Left lung (tissue), 10 donors: ENCODE results near the gene PTPRM. TPM values are rescaled to one million over a fixed set of nuclear protein-coding genes. Genes with fewer than 3 reads are reported as not detected.

Source experiments
- ATAC-seq: fragments of 200-7000 bp; cut with Tn5 transposase; one replicate; pipeline ENCODE4 v1.9.1; 2020; ENCODE audit warnings: moderate library complexity
- DNase-seq, 4 donors: peaks; one replicate each; pipeline ENCODE4 v3.0.0-alpha.2; 2013 to 2020
- H3K27ac ChIP-seq, 2 donors: fragments of 200-600 bp; sonication (generic) in 1 of 2; one replicate each; pipeline versions ENCODE4 v1.5.0 to v1.8.0; 2020 to 2021
- H3K27me3 ChIP-seq, 2 donors: fragments of 200-600 bp; sonication (generic) in 1 of 2; one replicate each; pipeline versions ENCODE4 v1.5.0 to v1.8.0; 2020 to 2021
- H3K36me3 ChIP-seq, 2 donors: fragments of 200-600 bp; sonication (generic) in 1 of 2; one replicate each; pipeline versions ENCODE4 v1.5.0 to v1.8.0; 2020 to 2021
- H3K4me1 ChIP-seq, 2 donors: fragments of 200-600 bp; one replicate each; pipeline ENCODE4 v1.8.0; 2021
- H3K4me3 ChIP-seq, 2 donors: fragments of 200-600 bp; sonication (generic) in 1 of 2; one replicate each; pipeline versions ENCODE4 v1.5.0 to v1.8.0; 2020 to 2021; ENCODE audit warnings: mild to moderate bottlenecking in 1 of 2
- H3K9me3 ChIP-seq, 2 donors: fragments of 200-600 bp; sonication (generic) in 1 of 2; one replicate each; pipeline versions ENCODE4 v1.5.0 to v1.8.0; 2020 to 2021
- CTCF ChIP-seq, 2 donors: fragments of 200-600 bp; sonication (generic) in 1 of 2; IDR thresholded peaks; one replicate each; pipeline versions ENCODE4 v1.5.0 to v1.8.0; 2021; ENCODE audit warnings: antibody characterized with exemption in 2 of 2
- intact Hi-C, 2 donors: fragments of 100-400 bp; cut with DNase I; formaldehyde crosslinking; loops; one replicate each; pipeline versions ENCODE4 v1.11.2 to v1.14.2; 2022
- polyA plus RNA-seq, 6 donors: library from polyadenylated mRNA; unstranded; fragments of 120-200 nt; gene quantifications; one replicate each; pipeline ENCODE4 v1.2.1, GENCODE V29; 2013; ENCODE audit not compliant: insufficient read length in 6 of 6
- total RNA-seq, 2 donors: library from RNA; stranded (reverse); fragmentation: NEBNext Ultra II Directional; extraction: Animal tissue kit (Norgen Biotek cat#: 25700); gene quantifications; one replicate each; pipeline ENCODE4 v1.2.1, GENCODE V29; 2021
- donor health status: DM: no; HTN: yes; CAD: no.
- donor health status: DM: no; HTN: no; CAD: no.

Gene PTPRM
- total and polyA plus RNA-seq, 8 donors = 76.4 to 99.6 (median 90.1) TPM

DNA sequence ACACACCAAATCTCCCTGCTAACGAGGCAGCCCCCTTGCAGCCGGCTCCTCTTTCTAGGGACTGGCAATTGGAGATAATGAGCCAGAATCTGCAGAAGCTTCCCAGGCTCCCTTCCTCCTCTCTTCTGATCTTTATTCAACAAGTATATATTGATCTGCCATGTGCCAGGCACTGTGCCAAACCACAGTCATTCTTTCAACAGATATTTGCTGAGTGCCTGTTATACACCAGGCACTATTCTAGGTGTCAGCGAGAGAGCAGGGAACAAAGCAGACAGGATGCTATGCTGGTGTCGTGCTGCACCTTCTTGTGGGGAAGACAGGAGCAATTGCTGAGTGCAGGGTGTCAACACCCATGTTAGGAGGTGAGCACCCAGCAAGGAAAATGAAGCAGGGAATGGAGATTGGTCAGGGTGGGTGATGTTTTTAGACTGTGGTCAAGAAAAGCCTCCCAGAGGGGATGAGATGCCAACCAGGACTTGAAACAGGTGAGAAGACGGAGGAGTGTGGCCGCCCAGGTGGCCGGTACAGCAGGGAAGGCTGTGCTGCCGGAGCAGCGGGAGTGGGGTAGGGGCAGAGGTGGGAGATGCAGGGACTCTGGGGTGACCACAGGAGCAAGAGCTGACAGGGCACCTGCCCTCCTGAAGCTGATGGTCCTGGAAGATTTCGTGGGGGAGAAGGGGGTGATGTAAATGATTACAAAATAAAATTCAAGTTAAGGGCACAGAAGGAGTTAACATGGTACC is 734.5 kb downstream of the PTPRM start:
- peaks cover 0 to 11% of the 10 kb centered on the region in 2 donors for H3K36me3 ChIP-seq
- H3K27me3 ChIP-seq = no peaks in the 10 kb centered on the region
- H3K4me1 ChIP-seq = no peaks in the 10 kb centered on the region
- DNase-seq = peak in 1 of 4 donors; percentile 72
- no peaks in the 10 kb centered on the region for H3K9me3 ChIP-seq
- H3K27ac ChIP-seq = no peak overlapping the region
- no peak for TF ChIP-seq CTCF (IDR thresholded peaks at IDR 0.05)
- no peak for ATAC-seq
- no peak overlapping the region for H3K4me3 ChIP-seq
- intact Hi-C loops = no loop called here

DNA sequence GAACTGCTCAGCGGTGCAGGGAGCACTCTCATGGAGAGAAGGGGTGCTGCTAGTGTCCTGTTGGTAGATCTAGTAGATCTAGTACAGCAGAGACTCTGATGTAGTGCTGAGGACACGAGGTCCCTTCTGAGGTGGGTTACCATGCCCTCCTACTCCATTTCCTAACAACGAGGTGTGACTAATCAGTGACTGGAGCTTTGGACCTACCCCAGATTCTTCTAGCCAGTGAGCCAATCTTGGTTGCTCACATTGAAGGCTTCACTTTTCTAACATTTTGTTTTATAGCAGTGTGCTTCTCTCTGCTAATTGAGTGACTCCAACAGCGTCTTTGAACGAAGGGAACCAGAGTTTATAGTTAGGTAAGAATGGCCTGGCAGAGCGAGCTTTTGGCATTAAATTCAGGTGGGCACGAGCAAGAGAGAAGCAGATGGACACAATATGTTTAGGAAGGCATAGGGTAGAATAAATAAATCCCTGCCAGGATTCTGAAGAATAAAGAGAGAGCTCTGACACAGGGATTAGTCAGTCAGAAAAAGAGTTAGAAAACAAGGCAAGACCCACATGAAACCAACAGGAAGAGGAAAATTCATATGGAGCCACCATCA is 736.1 kb downstream of the PTPRM start:
- H3K36me3 ChIP-seq = no peaks in the 10 kb centered on the region
- H3K4me3 ChIP-seq = no peak overlapping the region
- no peaks in the 10 kb centered on the region for H3K9me3 ChIP-seq
- H3K27me3 ChIP-seq = no peaks in the 10 kb centered on the region
- intact Hi-C loops = no loop called here
- DNase-seq (no peak), ATAC-seq (no peak)
- H3K27ac ChIP-seq = no peak overlapping the region
- no peaks in the 10 kb centered on the region for H3K4me1 ChIP-seq
- no peak for TF ChIP-seq CTCF (IDR thresholded peaks at IDR 0.05)

GRCh38 chr18:8307960-8308359 is 740.8 kb downstream of the PTPRM start:
- no peaks in the 10 kb centered on the region for H3K4me1 ChIP-seq
- H3K36me3 ChIP-seq = no peaks in the 10 kb centered on the region
- DNase-seq (no peak), ATAC-seq (no peak)
- intact Hi-C loops = no loop called here
- no peak overlapping the region for H3K27ac ChIP-seq
- H3K4me3 ChIP-seq = no peak overlapping the region
- no peak for TF ChIP-seq CTCF (IDR thresholded peaks at IDR 0.05)
- no peaks in the 10 kb centered on the region for H3K9me3 ChIP-seq
- H3K27me3 ChIP-seq = no peaks in the 10 kb centered on the region

DNA sequence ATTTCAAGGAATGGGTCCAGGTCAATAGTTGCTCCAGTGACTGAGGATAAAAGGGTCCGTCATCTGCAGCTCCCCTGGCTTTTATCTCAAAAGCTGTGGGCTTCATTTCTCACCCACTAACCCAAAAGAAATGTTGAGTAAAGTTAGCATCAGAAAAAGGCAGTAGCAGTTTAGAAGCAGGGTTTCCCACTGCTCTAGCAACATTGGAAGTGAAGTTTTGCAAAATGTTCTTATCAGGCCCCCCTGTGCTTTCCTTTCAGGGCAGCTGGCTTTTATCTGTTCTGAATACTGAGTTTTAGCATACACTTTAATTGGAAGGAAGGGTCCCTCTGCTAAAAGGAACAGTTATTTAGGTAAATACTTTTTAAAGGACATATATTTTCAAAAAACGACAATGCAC is 745.9 kb downstream of the PTPRM start:
- intact Hi-C loops = no loop called here
- ATAC-seq (no peak), DNase-seq (no peak)
- H3K9me3 ChIP-seq = no peaks in the 10 kb centered on the region
- H3K27ac ChIP-seq = no peak overlapping the region
- H3K36me3 ChIP-seq = no peaks in the 10 kb centered on the region
- no peaks in the 10 kb centered on the region for H3K4me1 ChIP-seq
- H3K27me3 ChIP-seq = no peaks in the 10 kb centered on the region
- TF ChIP-seq CTCF (IDR thresholded peaks at IDR 0.05) = no peak
- no peak overlapping the region for H3K4me3 ChIP-seq

GRCh38 chr18:8314124-8314523 is 747.0 kb downstream of the PTPRM start:
- ATAC-seq (no peak), DNase-seq (no peak)
- no peaks in the 10 kb centered on the region for H3K9me3 ChIP-seq
- no peak overlapping the region for H3K4me3 ChIP-seq
- no peaks in the 10 kb centered on the region for H3K27me3 ChIP-seq
- H3K27ac ChIP-seq = no peak overlapping the region
- intact Hi-C loops = no loop called here
- no peak for TF ChIP-seq CTCF (IDR thresholded peaks at IDR 0.05)
- H3K36me3 ChIP-seq = no peaks in the 10 kb centered on the region
- no peaks in the 10 kb centered on the region for H3K4me1 ChIP-seq
